HG03066 (cell line): ENCODE measurements around the gene PDE2A.
"Not testable (repeated sequence)": the region's sequence is repeated elsewhere in the genome, so short reads cannot be mapped to it uniquely, and the experiment has no call there.

ENCODE experiments used
- ATAC-seq: cut with Tn5 transposase; IDR thresholded peaks from one replicate; pipeline ENCODE4 v1.9.1; 2021; ENCODE audit warnings: low read depth; ENCODE audit not compliant: unreplicated experiment

PDE2A gene

DNA sequence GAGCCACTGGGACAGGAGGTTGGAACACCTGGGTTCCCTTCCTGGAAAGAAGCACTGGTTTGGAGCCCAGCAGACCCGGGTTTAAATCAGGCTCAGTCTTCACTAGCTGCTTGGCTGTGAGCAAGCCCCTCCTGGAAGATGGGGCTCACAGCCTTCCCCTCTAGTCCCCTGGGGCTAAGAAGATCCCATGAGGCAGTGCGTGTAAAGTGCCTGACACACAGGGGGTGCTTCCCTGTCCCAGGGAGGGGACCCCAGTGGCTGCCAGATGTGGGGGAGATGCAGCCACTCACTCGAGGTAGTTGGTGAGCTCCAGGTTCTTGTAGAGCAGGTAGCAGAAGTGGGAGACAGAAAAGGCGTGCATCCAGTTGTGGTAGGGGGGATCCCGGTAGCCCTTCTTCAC, 93.2 kb downstream of the PDE2A start:
- no peak for ATAC-seq

DNA sequence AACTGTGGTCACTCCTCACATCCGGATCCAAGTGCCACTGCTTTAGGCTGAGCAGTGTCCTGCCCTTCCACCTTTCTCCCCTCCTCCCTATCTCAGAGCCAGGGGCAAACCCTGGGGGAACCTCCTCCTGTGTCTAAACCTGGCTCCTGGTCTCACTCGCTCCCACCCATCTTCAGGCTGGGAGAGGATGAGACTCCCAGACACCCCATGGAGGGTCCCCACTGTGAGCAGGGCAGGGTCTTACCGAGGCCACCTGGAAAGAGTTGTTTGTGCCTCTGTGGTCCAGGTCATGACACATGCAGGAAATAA, 93.6 kb downstream of the PDE2A start:
- no peak for ATAC-seq

DNA sequence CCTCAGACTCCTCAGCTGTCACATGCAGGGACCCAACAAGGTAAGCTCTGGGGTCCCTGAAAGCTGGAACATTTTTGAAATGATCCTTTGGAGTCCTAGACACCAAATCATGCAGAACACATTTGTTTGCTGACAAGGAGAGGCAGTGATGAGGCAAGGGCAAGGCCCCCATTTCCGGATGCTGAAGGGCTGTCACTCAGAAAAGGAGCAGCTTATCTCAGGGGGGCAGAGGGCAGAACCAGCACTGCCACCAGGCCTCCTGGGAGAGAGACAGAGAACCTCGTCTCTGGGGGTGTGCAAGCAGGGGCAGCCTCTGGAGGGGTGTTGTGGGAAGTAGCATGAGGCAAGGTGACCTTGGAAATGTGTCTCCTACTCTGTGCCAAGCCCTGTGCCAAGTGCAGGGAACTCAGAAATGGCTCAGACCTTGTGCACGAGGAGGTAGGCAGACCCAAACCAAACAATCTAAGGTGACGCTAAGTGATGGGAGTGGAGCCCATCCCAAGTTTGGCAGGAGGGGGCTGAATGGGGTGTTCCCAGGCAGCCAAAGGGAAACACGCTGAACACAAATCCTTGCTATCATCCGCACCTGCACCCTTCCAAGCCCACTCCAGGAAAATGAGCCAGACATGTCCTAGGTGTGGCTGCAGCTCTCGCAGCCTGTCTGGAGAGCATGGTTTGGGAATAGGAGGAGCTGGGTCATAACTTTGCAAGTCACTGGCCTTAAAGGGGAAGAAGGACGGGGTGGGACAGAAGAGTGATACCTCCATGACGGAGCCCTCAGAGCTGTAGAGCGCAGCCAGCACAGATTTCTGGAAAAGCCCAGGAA, 94.2 kb downstream of the PDE2A start:
- ATAC-seq = no peak

DNA sequence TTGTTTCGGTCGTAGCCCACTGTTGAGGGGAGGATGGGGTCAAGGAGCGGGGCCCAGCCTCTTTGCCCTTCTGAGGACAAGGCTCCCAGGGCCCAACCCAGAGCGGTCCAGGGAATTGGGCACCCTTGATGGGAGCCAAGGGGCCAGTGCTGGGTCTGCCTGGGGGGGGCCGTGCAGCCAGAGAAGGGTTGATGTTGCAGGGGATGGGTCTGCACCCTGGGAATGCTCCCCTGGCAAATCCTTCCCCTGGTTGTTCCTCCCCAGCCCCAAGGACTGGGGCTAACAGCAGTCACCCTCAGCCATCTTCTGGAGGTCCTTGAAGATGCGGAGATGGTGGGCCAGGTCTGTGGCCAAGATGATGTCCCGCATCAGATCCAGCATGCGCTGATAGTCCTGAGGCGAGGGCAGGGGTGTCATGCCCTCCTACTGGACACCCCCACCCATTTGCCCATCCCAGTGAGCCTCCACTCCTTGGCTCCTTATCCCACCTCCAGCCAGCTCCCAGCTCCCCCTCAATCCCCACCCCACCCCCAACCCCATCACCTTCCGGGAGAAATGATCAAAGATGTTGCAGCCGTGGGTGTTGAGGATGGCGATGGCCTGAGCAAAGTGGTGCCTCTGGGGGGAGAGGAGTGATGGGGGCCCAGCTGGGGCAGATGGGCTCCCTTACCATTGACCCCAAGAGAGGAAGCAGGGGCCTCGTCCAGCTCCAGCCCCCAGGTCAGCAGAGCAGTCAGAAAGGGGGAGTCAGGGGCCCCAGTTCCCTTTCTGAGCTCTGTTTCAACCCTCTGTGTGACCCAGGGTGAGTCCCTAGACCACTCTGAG, 95.0 kb downstream of the PDE2A start:
- ATAC-seq = no peak

DNA sequence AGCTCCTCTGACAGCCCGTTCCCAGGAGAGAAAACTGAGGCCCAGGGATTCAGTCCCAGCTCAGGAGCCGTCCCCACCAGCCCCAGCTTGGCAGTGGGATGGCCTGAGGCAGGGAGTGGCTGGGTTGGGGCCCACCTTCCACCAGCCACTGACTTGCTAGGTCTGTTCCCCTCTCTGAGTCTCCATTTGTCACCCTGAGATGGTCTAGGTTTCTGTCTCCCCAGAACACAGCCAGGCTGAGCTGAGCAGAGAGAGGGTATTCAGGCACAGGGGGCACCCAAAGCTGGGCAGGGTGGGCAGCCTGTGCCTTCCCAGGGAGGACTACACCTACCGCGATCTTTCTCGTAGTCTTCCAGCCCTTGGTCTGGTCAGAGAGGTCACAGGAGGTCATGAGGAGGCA, 95.7 kb downstream of the PDE2A start:
- ATAC-seq = no peak

DNA sequence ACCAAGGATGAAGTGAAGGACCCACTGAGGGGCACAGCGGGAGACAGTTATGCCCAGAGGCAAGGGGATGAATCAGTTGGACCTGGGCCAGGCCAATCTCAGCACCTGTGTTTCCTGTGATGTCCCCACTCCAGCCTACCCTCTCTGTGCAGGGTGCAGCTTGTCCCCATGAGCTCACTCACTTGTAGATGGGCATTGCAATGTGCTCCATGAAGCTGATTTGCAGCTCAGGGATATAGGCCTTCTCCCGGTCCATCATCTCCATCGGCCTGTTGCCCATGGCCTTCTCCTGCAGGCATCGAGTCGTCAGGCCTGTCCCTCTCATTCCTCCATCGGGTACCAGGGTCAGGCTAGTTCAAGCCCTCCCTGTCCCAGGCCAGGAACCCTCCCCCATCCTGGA, 96.2 kb downstream of the PDE2A start:
- no peak for ATAC-seq

DNA sequence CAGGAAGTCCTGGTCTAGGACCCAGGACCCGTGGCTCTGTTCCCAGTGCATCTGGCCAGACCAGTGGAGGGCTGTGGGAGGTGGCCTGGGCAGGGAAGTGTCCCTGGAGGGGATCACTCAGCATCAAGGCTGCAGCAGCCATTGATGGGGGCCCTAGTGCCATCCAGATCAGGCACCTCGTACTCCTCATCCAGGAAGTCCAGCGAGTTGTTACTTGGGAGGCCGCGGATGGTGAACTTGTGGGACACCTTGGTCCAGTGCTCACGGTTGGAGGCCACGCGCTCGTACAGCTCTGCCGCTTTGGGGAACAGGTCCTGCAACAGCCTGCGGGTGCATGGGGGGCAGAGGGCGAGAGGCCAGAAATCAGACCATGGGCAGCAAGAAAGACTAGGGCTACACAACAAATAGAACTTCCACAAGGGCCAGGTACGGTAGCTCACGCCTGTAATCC, 96.9 kb downstream of the PDE2A start:
- no peak for ATAC-seq

DNA sequence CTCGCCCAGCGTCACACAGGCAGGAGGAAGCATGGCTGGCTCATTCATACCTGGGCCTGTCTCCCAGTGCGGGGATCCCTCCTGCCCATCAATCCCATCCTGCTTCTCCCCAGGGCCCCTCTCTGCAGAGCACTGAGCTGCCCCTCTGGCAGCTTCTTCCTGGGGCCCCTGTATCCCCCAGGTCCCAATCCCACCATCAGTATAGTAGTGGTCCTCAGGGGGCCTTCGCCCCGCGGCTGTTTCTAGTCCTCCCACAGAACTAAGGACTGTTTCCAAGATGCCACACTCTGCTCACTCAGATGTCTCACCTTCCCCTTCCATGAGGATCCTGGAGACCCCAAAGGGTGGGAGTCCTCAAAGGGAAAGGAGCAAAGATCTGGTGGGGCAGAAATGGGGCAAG, 97.6 kb downstream of the PDE2A start:
- ATAC-seq = no peak

DNA sequence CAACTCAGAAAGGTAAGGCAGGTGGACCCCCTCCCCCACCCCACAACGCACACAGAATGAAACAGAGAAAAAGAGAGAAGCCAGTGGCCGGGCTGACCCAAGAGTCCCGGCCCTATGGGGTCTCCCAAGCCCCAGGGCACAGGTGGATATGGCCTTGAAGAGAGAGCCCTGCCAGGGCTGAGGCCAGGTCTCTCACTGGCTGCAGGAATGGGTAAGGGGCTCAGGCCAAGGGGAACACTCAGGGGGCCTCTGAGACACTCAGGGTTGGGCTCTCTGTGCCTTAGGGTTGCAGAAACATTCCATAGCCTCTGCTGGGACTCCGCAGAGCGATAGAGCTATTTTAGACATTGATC, 98.0 kb downstream of the PDE2A start:
- ATAC-seq = no peak

DNA sequence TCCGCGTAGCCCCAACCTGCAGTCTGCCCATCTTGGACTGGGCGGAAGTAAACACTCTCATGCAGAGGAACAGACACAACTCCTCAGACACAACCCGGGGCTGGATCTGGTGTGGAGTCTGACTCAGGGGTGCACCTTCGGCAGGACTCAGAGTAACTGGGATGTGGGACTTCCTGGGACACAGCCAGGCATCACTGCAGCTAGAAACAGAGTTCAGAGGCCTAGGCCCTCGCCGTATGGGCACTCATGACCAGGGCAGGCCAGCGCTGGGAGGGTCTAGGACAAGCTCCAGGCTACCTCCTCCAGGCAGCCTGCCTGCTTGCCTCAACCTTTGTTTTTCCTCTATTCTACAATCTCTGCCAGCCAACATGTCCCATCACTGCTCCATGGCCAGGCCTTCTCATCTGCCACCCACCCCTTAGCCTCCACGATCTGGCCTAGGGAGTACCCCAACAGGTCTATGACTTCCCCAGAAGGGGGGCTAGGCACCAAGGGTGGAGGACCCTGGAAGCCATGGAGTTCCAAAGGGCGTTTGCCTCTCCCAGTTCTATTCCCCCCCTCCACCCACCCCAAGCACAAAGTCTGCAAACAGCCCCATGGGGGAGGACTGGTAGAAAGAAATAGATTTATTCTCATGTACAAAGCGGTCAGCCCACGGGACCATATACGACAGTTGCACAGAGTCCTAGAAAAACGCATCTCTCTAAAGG, 98.5 kb downstream of the PDE2A start:
- no peak for ATAC-seq

DNA sequence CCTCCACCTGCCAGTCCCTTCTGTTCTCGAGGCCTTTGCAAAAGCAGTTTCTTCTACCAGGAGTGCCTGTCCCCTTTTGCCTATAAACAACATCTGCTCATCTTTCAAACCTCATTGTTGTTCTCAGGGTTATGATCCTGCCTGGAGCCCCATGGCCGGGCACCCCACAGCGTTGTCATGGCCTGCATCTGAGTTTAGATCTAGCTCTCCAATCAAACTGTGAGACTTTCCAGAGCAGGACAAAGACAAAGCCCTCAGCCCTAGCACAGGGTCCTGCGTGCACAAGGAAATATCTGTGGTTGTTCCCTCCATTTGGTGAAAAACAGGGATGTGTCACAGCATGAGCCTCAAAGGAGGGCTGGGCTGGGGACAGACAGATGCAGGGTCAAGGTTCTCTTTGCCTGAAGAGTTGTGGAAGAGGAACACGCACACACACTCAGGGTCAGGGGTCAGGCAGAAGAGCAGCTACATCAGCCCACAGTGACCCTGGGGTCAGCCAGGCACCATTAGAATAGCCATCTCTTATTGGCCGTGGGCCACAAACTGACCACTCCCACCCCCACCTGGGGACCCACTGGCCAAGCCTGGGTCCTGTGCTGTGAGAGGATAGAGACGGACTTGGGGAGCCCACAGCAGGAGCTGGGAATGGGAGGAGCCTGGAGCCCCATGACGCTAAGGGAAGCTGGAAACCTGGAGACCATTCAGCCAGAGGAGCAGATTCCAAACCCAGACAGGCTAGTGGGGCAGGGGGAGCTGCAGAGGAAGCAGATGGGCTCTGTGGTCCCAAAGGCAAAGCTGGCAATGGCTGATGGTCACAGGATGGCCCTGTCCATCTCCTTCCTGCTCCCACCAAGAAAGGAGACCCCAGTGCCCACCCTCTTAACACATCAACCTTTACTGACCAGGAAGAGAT, 99.4 kb downstream of the PDE2A start:
- no peak for ATAC-seq

DNA sequence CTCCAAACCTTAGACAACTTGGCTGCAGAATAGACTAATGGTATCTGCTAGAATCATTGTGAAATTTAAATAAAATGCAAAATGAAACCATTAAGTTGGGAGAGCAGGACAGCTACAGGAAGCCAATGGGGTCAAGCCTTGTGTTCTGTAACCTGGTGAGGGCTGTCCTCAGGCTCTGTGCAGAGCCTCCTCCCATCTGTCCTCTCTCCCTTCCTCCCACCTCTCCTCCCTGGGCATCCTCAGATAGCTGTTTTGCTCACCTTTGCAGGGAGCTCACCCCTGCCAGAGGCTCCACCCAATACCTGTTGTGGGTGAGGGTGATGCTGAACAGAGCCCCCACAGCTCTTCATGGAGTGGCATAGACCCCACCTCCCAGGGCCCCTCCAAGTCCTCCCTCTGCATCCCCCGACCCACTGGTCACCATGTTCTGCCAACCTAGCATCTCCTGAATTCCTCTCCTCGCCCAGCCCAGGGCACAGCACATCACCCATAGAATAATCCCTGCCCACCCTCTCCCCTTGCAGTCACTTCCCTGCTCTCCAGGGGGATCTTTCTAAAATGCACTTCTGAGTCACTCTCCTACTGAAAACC, 100.3 kb downstream of the PDE2A start:
- ATAC-seq = no peak

DNA sequence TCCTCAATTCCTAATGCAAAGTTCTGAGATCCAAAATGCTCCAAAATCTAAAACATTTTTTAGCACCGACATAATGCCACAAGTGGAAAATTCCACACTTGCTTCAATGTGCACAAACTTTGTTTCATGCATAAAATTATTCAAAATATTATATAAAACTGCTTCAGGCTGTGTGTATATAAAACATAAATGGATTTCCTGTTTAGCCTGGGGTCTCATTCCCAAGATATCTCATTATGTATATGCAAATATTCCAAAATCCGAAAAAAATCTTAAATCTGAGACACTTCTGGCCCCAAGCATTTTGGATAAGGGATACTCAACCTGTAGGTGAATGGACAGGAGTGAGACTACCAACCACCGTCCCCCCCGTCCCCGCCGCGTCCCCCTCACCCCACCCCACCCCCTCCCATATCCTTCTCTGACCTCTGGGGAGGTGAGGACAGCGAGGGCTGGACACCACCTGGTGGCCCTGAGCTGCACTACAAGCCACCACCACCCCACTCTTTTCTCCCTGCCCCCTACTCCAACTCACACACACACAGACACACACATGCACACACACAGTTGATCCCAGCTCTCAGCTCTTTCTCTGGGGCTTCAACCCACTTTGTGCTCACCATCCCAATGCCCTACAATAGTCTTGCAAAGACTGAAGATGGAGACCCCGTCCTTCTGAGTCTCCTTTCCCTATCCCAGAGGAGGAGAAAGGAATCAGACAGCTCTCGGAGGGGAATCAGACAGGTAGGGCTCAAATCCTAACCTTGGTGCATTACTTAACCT, 101.0 kb downstream of the PDE2A start:
- no peak for ATAC-seq

DNA sequence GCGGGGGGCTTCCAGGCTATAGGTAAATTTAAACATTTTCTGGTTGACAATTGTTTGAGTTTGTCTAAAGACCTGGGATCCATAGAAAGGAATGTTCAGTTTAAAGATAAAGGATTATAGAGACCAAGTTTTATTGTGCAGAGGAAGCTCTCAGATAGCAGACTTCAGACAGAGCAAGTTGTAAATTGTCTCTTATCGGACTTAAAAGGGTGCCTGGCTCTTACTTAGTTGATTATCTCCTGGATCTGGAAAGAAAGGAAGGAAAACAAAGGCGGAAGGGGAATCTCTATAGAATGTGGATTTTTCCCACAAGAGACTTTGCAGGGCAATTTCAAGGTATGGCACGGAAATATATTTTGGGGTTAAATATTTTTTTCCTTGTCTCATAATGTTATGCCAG, 101.7 kb downstream of the PDE2A start:
- ATAC-seq = not testable (repeated sequence)

DNA sequence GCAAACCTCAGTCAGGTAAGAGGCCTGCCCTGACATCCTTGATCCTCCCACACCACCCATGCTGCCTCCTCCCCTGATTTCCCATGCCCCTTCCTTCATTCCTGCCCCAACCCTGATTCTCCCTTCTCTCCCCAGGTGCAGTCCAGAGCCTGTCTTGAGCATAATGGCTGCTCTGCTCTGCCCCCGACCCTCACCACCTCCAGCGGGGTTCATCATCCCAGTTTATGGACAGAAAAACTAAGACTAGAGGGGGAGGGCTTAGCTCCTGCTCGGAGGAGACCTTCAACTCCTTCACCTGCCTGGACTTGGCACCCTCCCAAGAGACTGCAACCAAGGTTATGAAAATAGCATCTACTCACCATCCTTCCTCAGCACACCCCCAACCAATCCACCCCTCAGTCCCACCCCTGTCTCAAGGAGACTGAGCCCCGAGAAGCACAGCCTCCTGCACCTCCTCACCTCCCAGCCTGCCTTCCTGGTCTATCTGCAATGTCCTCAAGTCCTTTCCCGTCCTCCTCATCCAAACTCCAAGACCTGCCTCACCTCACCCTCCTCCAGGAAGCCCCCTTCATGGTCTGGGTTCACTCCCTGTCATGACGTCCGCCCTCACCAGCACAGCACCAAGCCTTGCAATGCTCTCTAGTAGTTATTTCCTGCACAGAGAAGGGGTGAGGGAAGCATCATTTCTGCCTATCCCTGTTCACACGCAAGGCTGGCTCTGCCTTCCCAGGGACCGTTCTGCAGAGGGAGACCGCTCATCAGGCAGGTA, 103.1 kb downstream of the PDE2A start:
- ATAC-seq = no peak

DNA sequence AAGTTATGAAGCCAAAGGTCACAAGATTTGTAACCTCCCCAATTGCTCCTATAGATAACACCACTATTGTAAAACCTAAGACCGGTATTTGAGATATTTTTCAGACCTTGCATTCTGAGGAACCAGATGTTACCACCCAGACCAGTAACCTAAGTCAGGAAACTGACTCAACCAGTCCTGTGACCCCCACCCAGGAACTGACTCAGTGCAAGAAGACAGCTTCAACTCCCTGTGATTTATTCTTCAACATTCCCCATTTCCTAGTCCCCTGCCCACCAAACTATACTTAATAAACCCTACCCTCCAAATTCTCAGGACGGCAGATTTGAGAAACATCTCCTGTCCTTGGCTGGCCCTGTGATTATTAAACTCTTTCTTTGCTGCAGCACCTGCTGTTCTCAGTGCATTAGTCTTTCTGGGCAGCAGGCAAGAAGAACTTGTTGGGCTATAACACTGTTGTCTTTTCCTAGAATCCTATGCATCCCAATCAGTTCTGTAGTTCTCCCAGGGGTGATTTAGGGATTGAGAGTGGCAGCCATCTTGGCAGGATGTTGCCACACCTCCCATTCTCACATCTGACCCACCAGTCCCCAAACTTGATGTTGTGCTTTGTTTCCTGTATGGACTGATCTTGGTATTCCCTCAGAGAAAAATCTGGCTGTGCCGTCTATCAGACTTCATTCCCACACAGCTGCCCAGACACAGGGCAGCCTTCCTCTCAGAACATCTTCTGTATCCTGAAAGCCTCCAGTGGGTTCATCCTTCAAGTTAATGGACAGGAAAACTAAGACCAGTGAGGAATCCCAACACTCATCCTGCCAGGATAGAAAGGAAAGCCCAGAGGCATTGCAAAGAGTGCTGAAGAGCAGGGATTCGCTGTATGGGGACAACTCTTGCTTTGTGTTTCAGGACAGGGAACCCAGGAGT, 104.0 kb downstream of the PDE2A start:
- no peak for ATAC-seq

DNA sequence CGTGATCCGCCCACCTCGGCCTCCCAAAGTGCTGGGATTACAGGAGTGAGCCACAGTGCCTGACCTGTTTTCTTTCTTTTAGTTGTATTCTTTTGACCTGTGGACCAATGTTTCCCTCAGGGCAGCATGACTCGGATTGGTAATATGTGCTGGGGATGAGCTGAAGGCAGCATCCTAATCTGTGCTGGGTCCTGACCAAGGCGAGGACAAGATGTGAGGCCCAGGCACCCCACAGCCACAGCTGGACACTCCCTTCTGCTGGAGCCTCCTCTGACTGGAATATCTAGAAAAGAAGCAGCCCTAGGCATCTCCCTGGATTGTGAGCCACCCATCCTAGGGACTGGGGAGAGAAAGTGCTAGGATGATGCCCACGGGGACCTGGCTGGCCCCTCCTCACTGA, 105.4 kb downstream of the PDE2A start:
- ATAC-seq = no peak

DNA sequence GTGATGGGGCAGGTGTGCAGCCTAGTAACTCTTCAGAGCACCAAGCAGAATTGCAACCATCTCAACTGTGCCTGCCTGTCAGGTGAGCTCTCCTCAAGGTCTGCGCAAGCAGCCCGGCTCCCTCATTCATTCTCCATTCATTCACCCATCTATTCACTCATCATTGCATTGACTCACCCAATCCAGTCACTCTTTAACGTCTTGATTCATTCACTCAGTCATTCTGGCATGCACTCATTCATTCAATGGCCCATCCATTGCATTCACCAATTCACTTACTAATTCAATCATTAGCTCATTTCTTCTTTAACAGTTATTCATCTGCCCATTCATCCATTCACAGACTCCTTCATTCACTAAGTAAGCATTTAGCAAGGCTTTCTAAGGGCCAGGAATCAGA, 111.8 kb downstream of the PDE2A start:
- no peak for ATAC-seq
